Neural cell (in vitro differentiated cells): ENCODE data around the gene KCNH2. TPM values are rescaled to one million over a fixed set of nuclear protein-coding genes. Genes with fewer than 3 reads are reported as not detected.

Experiments used
- H2AFZ ChIP-seq: fragments of 200-600, 300-800 bp; sonication (generic), shearing (Covaris generic); 2 replicates; pipeline ENCODE4 v1.6.0; 2014; ENCODE audit warnings: low read depth, mild to moderate bottlenecking, antibody characterized with exemption, low read length, moderate library complexity
- H3F3A ChIP-seq: fragments of 200-600 bp; shearing (Covaris generic); 2 replicates; pipeline ENCODE4 v1.6.1; 2016; ENCODE audit warnings: mild to moderate bottlenecking, moderate library complexity, mixed read lengths, antibody characterized with exemption, low read length; ENCODE audit not compliant: insufficient read depth, poor library complexity, severe bottlenecking
- H3K27ac ChIP-seq: fragments of 200-600, 300-800 bp; sonication (generic), shearing (Covaris generic); 2 replicates; pipeline ENCODE4 v1.5.1; 2014; ENCODE audit warnings: mild to moderate bottlenecking, low read length, moderate library complexity
- H3K27me3 ChIP-seq: fragments of 300-800, 200-600 bp; sonication (generic), shearing (Covaris generic); 2 replicates; pipeline ENCODE4 v1.6.0; 2014; ENCODE audit warnings: mild to moderate bottlenecking, low read depth, low read length, moderate library complexity; ENCODE audit not compliant: insufficient read depth
- H3K36me3 ChIP-seq: fragments of 300-800, 200-600 bp; sonication (generic), shearing (Covaris generic); 2 replicates; pipeline ENCODE4 v1.5.1; 2014; ENCODE audit warnings: mild to moderate bottlenecking, antibody characterized with exemption, low read length, moderate library complexity; ENCODE audit not compliant: insufficient read depth
- H3K4me2 ChIP-seq: fragments of 300-800, 200-600 bp; sonication (generic), shearing (Covaris generic); 2 replicates; pipeline ENCODE4 v1.6.0; 2014; ENCODE audit warnings: mild to moderate bottlenecking, low read length
- H3K4me3 ChIP-seq: fragments of 300-800, 200-600 bp; sonication (generic), shearing (Covaris generic); 2 replicates; pipeline ENCODE4 v1.5.1; 2014; ENCODE audit warnings: mild to moderate bottlenecking, low read length, moderate library complexity
- H3K79me2 ChIP-seq: fragments of 200-600 bp; shearing (Covaris generic); replicated peaks from 2 replicates; pipeline ENCODE4 v1.6.0; 2014; ENCODE audit warnings: mild to moderate bottlenecking, low read length, moderate library complexity; ENCODE audit not compliant: insufficient read depth
- H3K9ac ChIP-seq: fragments of 300-800, 200-600 bp; sonication (generic), shearing (Covaris generic); 2 replicates; pipeline ENCODE4 v1.6.1; 2016; ENCODE audit warnings: mild to moderate bottlenecking, low read length, mixed read lengths
- H3K9me2 ChIP-seq: fragments of 200-600 bp; shearing (Covaris generic); 2 replicates; pipeline ENCODE4 v1.6.1; 2016; ENCODE audit warnings: mild to moderate bottlenecking, low read length, mixed read lengths; ENCODE audit not compliant: insufficient read depth
- H3K9me3 ChIP-seq: fragments of 200-600, 300-800 bp; sonication (generic), shearing (Covaris generic); 2 replicates; pipeline ENCODE4 v1.6.1; 2016; ENCODE audit warnings: mild to moderate bottlenecking, mixed run types, low read length, moderate library complexity, mixed read lengths
- H4K20me1 ChIP-seq: fragments of 200-600 bp; shearing (Covaris generic); 2 replicates; pipeline ENCODE4 v1.6.1; 2016; ENCODE audit warnings: mild to moderate bottlenecking, mixed run types; ENCODE audit not compliant: insufficient read depth
- CTCF ChIP-seq: fragments of 450-650 bp; IDR thresholded peaks from 2 replicates; pipeline ENCODE4 v1.5.1; 2014; ENCODE audit warnings: antibody characterized with exemption, mild to moderate bottlenecking, moderate library complexity; ENCODE audit not compliant: poor library complexity, severe bottlenecking
- EP300 ChIP-seq: fragments of 450-650 bp; conservative IDR thresholded peaks from 2 replicates; pipeline ENCODE4 v1.6.1; 2014; ENCODE audit warnings: antibody characterized with exemption, mild to moderate bottlenecking, moderate library complexity; ENCODE audit not compliant: poor library complexity, severe bottlenecking
- EZH2 ChIP-seq: fragments of 200-600, 300-800 bp; shearing (Covaris generic), sonication (generic); IDR thresholded peaks from 2 replicates; pipeline ENCODE4 v1.6.1; 2014; ENCODE audit warnings: antibody characterized with exemption, low read length, borderline replicate concordance, mild to moderate bottlenecking; ENCODE audit not compliant: insufficient read depth, poor library complexity, severe bottlenecking
- MXI1 ChIP-seq: fragments of 450-650 bp; conservative IDR thresholded peaks from 2 replicates; pipeline ENCODE4 v1.6.1; 2014; ENCODE audit warnings: antibody characterized with exemption, mild to moderate bottlenecking; ENCODE audit not compliant: poor library complexity, severe bottlenecking
- POLR2AphosphoS5 ChIP-seq: IDR thresholded peaks from 2 replicates; pipeline ENCODE4 v1.6.1; 2012
- RAD21 ChIP-seq: fragments of 450-650 bp; conservative IDR thresholded peaks from 2 replicates; pipeline ENCODE4 v1.6.1; 2014; ENCODE audit warnings: antibody characterized with exemption, mild to moderate bottlenecking, moderate library complexity
- REST ChIP-seq: IDR thresholded peaks from 2 replicates; pipeline ENCODE4 v1.6.1; 2012; ENCODE audit warnings: borderline replicate concordance
- SMC3 ChIP-seq: fragments of 450-650 bp; conservative IDR thresholded peaks from 2 replicates; pipeline ENCODE4 v1.6.1; 2014; ENCODE audit warnings: antibody characterized with exemption, mild to moderate bottlenecking, moderate library complexity; ENCODE audit not compliant: poor library complexity
- TAF1 ChIP-seq: IDR thresholded peaks from 2 replicates; pipeline ENCODE4 v1.6.1; 2012; ENCODE audit warnings: low read depth
- polyA plus RNA-seq: library from polyadenylated mRNA; depleted of rRNA; stranded (reverse); fragments of >200 nt; gene quantifications from 2 replicates; pipeline ENCODE4 v1.2.3, GENCODE V29; 2014

Gene KCNH2
- polyA plus RNA-seq, 1 donor from 2014 or later = 24.4 TPM

- Histone ChIP-seq H3K79me2 (no peaks in the 10 kb centered on the region), H3K4me3 (no peak overlapping the region), H3K27ac (no peak overlapping the region), H3K9me3 (no peaks in the 10 kb centered on the region), H3K9me2 (no peaks in the 10 kb centered on the region), H3K27me3 (no peaks in the 10 kb centered on the region), H3F3A (no peaks in the 10 kb centered on the region), H4K20me1 (no peaks in the 10 kb centered on the region), H3K4me2 (no peak overlapping the region), H3K9ac (no peak overlapping the region), H3K36me3 (no peaks in the 10 kb centered on the region), H2AFZ (no peak overlapping the region)
- TF ChIP-seq EZH2 = no peak
- no peak for TF ChIP-seq POLR2AphosphoS5
Measured at GRCh38 chr7:150941351-150942000, 36.6 kb downstream of the KCNH2 start.

GRCh38 chr7:150940431-150941102 lies 37.6 kb downstream of the KCNH2 start:
- no peak overlapping the region for H3K9ac ChIP-seq

DNA sequence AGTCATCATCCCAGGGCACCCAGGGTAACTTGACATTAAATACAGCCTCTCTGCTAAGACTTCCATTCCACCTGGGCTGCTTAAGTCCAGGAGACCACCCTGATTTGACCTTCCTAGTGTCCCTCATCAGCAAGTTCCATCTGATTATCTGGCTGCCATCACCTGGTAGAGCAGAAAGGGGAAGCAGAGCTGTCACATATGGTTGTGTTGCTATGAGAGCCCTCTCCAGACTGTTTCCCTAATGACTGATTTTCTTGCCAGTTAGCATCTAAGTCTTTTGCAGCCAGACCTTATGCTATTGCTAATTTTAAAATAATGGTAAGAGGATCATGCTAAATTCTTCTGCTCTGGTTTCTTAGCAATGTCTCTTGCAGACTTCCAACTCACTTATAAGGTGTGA lies 38.7 kb downstream of the KCNH2 start:
- Histone ChIP-seq H3K4me3 (no peak overlapping the region), H3F3A (no peaks in the 10 kb centered on the region), H3K27ac (no peak overlapping the region), H3K9me2 (no peaks in the 10 kb centered on the region), H3K27me3 (no peaks in the 10 kb centered on the region), H3K9ac (no peak overlapping the region), H3K79me2 (no peaks in the 10 kb centered on the region), H4K20me1 (no peaks in the 10 kb centered on the region), H3K36me3 (no peaks in the 10 kb centered on the region), H3K9me3 (no peaks in the 10 kb centered on the region), H3K4me2 (no peak overlapping the region), H2AFZ (no peak overlapping the region)
- TF ChIP-seq RAD21 = no peak
- TF ChIP-seq POLR2AphosphoS5 = no peak
- no peak for TF ChIP-seq EZH2
- TF ChIP-seq REST = no peak
- no peak for TF ChIP-seq TAF1
- no peak for TF ChIP-seq EP300
- no peak for TF ChIP-seq CTCF
- no peak for TF ChIP-seq MXI1
- no peak for TF ChIP-seq SMC3

More at GRCh38 chr7:150940431-150941102, 37.6 kb downstream of the KCNH2 start:
- TF ChIP-seq EZH2 = no peak
- no peak for TF ChIP-seq EP300
- no peak for TF ChIP-seq SMC3
- no peak for TF ChIP-seq CTCF
- Histone ChIP-seq H4K20me1 (no peaks in the 10 kb centered on the region), H3K27ac (no peak overlapping the region), H3K79me2 (no peaks in the 10 kb centered on the region), H3K9me3 (no peaks in the 10 kb centered on the region), H3K4me2 (no peak overlapping the region), H2AFZ (no peak overlapping the region), H3F3A (no peaks in the 10 kb centered on the region), H3K9me2 (no peaks in the 10 kb centered on the region), H3K36me3 (no peaks in the 10 kb centered on the region), H3K27me3 (no peaks in the 10 kb centered on the region), H3K4me3 (no peak overlapping the region)
